PFSK-1 (cell line): ENCODE measurements around the gene ITPRIPL1.

Experiments
- POLR2AphosphoS5 ChIP-seq: IDR thresholded peaks from 2 replicates; pipeline ENCODE4 v1.6.1; 2012; ENCODE audit warnings: low read depth, mild to moderate bottlenecking, control low read depth, low read length, moderate library complexity
- SIN3A ChIP-seq: IDR thresholded peaks from 2 replicates; pipeline ENCODE4 v1.6.1; 2012; ENCODE audit warnings: mild to moderate bottlenecking, low read length, moderate library complexity, borderline replicate concordance; ENCODE audit not compliant: insufficient read depth
- TAF1 ChIP-seq: IDR thresholded peaks from 2 replicates; pipeline ENCODE4 v1.6.1; 2012; ENCODE audit warnings: low read length, control low read depth, borderline replicate concordance; ENCODE audit not compliant: insufficient read depth
- TF ChIP-seq, protein P1 (sequence below), 2 experiments: IDR thresholded peaks; 2 replicates each; pipeline versions ENCODE4 v1.6.1 to v1.8.0; 2011 to 2012; ENCODE audit warnings: low read depth in 2 of 2, low read length in 2 of 2, control low read depth in 1 of 2, inconsistent platforms in 1 of 2, mild to moderate bottlenecking in 1 of 2, moderate library complexity in 1 of 2; ENCODE audit not compliant: insufficient read depth in 1 of 2

GRCh38 chr2:96325884-96326255, 753 bp downstream of the ITPRIPL1 start:
- TF ChIP-seq TAF1 (no peak), POLR2AphosphoS5 (no peak), SIN3A (no peak)
- TF ChIP-seq, protein P1, sequence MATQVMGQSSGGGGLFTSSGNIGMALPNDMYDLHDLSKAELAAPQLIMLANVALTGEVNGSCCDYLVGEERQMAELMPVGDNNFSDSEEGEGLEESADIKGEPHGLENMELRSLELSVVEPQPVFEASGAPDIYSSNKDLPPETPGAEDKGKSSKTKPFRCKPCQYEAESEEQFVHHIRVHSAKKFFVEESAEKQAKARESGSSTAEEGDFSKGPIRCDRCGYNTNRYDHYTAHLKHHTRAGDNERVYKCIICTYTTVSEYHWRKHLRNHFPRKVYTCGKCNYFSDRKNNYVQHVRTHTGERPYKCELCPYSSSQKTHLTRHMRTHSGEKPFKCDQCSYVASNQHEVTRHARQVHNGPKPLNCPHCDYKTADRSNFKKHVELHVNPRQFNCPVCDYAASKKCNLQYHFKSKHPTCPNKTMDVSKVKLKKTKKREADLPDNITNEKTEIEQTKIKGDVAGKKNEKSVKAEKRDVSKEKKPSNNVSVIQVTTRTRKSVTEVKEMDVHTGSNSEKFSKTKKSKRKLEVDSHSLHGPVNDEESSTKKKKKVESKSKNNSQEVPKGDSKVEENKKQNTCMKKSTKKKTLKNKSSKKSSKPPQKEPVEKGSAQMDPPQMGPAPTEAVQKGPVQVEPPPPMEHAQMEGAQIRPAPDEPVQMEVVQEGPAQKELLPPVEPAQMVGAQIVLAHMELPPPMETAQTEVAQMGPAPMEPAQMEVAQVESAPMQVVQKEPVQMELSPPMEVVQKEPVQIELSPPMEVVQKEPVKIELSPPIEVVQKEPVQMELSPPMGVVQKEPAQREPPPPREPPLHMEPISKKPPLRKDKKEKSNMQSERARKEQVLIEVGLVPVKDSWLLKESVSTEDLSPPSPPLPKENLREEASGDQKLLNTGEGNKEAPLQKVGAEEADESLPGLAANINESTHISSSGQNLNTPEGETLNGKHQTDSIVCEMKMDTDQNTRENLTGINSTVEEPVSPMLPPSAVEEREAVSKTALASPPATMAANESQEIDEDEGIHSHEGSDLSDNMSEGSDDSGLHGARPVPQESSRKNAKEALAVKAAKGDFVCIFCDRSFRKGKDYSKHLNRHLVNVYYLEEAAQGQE (IDR thresholded peaks at IDR 0.05; ENCODE audit: insufficient read depth in 1 of 2, low read depth in 2 of 2, low read length in 2 of 2): no peak
